ENCODE measurements around the gene MED13L.
"Not testable (repeated sequence)": the region's sequence is repeated elsewhere in the genome, so short reads cannot be mapped to it uniquely, and the experiment has no call there.

The MED13L gene

DNA sequence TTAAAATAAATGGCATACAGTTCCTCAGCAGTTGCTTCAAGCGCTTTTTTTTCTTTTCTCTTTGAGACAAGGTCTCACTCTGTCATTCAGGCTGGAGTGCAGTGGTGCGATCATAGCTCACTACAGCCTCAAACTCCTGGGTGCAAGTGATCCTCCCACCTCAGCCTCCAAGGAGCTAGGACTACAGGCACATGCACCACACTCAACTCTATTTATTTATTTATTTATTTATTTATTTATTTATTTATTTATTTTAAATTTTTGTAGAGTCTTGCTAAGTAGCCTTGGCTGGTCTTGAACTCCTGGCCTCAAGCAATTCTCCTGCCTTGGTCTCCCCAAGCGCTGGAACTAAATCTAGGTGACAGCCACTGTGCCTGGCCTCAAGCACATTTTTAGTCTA, 132.0 kb downstream of the MED13L start:
- no peak for DNase-seq

DNA sequence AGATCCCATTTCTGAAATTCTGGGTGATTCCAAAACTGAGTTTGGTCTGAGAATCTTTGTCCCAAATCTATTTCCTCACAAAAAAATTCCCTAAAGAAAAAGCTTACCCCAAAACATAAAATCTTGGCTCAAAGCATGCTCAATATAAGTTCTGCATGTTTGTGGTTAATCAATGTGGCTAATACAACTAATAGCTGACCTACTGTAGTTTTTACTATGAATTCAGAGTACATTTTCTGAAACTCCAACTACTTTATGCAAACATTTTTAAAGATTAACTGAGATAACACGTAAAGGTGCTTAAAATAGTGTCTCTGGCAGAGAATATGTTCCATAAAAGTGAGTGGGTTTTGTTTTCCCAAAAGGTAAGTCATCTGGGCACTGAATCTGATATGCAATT, 133.1 kb downstream of the MED13L start:
- DNase-seq: no peak

DNA sequence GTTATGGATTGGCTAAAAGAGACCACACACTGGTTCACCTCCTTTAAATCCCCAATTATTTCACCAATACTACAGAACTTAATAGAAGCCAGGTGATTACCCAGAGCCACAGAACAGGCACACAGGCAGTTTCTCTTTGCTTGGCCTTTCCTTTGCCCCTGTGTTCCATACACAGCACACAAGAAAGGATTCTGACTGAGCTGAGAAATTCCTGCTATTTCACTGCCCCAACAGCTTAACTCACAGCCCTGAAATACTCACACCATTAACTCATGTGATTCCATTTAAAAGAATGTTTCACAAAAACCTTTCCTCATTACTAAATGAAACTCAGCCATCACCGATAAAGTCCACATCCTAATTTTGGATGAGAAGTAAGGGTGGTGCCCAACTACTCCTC, 133.6 kb downstream of the MED13L start:
- no peak for DNase-seq

DNA sequence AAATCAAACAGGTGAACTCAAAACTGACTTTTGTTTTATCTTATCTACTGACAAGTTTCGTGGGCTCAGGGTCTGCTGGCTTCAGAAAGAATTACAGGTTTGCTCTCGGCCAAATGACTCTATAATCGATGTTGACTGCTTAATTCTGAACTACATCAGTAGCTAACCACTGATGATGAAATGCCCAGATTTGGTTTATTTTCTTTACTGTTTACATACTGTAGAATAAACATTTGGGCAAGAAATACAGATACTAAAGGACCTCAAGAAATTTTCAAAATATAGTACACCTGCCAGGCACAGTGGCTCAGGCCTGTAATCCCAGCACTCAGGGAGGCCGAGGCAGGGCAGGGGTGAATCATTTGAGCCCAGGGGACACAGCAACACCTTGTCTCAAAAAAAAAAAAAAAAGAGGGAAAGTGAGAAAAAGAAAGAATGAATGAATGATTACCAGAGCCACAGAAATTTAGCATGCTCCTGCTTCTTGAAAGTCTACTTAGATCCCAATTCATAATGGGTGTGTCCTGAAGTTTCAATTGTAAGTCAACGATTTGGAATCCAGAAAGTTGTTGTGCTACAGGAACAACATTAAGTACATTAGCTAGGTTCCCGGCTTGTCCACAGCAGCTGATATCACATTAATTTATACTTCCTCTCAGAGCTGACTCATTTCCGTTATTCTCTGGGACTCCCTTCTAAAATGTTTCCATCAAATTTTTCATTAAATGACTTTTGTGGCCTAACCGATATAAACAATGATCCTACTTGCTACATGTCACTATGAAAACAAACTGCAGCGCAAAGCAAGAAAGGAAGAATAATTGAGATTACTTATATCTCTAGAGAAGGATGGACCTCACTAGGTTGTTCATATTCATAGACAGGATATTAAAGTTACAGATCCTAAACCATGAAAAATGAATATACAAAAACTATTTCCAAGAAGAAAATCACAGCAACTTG, 134.3 kb downstream of the MED13L start:
- DNase-seq: no peak

DNA sequence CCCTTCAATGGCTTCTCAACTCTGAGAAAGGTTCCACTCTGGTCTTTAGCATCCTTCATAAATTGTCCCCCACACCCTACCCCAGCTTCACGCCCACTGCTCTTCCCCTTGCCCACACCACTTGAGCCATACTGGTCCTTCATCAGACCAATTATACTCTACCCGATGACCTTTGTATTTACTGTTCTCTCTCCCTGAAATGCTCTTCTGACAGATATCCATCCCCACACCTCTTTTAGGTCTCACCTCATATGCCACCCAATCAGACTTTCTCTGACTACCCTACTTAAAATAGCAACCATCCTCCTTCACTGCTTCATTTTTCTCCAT, 135.7 kb downstream of the MED13L start:
- no peak for DNase-seq

DNA sequence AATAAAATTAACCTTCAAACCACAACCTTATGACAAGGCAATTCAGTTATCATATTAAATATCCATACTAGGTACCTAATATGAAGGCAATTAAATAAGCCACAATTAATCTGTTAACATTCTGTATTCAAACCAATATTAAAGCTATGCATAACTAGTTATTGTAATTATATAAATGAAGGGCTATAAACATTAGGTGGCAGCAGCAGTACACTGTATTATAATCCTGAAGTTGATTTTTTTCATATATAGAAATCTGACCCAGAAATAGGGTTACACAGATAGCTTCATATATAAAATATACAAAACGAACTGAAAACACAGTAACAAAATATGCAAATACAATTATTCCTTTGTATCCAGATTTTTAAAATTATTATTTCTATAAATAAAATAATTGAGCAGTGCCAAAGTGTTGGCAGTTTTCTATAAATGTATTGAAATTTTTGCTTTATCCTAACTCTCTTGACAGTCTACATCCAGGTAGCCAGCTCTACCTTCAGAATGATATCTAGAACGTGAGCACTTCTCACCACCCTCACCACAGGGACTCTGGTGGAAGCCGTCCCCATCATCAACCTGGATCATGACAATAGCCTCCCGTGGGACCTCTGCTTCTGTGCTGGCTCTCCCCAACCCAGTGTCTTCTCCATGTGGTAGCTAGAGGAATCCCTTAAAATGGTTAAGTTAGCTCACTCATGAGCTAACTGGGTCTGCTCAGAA, 136.2 kb downstream of the MED13L start:
- no peak for DNase-seq

DNA sequence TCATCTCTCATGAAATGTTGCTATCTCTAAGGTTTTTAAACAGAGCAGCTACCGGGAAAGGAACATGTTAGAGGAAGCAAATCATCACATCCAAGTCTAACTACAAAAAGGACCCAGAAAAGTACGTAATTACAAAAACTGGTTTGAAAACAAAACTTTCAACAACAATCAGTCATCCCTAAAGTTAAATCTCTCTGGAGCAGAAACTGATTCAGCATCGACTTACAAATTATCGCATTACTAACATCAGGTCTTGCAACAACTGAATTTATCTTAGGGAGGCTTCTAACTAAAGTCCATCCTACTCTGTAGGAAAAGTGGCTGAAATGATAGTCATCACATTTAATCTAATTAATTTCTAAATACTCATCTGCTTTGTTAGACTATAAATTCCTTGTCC, 137.0 kb downstream of the MED13L start:
- DNase-seq: no peak

DNA sequence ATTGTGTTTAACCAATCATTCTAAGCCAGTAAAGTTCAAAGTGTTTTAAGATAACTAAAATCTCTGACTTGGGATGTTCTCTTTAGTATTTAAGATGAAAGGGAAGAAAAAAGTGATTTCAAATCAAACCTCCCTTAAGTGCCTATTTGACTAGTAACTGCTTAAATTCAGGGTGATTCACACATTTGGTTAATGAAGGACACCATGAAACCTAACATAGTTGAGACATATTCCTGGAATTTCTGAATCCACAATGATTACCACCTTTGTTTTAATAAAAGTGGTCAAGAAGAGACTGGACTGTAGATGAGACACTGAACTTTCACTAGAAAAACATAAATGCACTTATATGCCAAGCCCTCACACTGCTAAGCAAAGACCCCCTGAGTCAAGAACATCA, 138.7 kb downstream of the MED13L start:
- DNase-seq: no peak

DNA sequence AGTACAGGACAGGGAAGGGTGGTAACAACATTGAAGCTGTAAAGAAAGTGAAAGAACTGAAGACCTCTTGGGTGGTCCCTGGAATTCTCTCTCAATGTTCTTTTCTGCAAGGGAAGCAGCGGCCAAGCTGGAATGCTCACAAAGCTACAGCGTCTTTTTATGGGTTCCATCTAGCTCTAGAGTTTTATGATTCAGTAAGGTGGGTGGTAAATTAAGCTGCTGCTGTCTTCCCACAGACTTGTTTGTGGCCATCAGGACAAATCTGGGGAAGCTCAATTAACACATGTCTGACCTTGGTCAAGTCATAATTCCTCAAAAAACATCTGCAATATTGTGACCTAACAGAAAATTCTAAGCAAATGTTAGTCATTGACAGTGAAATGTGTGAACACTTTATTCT, 139.1 kb downstream of the MED13L start:
- DNase-seq: no peak

DNA sequence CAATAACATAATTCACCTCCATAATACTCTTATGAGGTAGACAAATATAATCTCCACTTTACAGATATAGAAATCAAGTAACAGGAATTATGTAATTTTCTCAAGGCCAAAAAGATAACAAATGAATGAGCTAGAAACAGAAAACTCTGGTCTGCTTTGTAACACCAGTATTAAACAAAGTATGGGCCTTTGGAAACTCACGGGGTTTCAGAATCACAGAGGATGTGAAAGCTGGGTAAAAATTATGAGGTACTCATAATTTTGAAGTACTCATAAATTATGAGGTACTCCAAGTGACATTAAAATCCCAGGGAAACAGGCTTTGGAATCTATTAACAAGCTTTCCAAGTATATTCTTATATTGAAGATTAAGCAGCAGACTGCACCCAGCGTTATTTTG, 140.2 kb downstream of the MED13L start:
- no peak for DNase-seq

DNA sequence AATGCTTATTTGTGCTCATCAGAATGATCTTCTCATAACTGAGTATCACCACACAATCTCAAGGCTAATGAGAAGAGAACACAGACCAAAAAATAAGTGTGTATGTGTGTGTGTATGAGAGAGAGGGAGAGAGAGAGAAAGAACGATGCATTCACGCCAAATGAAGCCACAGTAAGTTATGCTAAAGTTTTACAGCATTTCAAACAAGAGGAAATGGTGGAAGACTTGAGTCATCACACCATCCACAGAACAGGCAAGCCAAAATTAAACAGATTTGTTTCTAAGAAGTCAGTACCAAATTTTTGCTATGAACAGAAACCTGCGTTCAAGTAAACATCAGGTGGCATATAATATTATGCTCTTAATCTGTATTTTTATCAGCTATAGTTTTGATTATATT, 141.2 kb downstream of the MED13L start:
- no peak for DNase-seq

DNA sequence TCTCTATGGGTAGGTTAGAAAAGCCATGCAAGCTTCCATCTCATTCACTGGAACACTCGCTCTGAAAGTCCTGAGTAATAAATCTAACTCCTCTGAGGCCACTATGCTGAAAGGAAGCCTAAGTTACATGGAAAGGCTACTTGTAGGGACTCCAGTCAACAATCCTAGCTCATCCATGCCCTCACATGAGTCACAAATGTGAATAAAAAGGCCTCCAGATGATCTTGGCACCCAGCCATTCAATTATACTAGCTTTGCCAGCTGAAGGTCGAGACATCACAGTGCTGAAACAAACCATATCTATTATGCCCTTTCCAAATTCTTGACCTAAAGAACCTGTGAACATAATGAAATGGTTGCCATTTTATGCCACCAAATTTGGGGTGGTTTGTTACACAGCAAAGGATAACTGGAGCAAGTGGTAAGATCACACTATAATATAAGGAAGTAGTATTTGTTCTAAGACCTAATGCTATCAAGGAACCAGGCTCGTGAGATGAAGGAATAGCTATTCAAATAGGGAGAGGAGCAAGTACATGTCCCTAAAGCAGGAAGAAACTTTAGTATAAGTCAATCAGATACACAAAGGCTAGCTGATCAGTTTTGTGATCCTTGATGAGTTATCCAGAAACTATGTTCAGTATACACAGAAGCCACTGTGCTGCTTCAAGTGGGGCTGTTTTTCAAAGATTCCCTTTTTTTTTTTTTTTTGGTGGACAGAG, 142.1 kb downstream of the MED13L start:
- DNase-seq: no peak

DNA sequence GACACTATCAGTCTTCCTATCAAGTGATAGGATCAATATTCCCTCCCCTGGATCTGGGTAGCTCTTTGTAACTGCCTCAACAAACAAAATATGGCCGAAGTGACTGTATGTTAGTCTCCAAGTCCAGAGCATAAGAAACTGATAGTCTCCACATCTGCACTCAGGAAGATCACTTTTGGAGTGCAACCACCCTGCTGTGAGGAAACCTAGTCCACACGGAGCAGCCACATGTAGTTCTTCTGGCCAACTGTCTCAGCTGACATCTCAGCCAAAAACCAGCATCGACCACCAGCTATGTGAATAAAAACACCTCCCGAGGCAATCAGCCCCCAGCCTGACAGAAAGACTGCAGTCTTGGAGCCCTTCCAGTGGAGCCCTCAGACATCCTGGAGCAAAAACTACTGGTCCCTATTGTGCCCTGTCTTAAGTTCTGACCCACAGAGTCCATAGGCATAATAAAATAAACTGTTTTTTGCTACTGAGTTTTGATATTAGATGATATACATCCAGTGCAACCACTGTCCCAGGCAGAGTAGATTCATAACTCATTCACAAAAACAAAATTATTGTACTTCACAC, 143.8 kb downstream of the MED13L start:
- no peak for DNase-seq

DNA sequence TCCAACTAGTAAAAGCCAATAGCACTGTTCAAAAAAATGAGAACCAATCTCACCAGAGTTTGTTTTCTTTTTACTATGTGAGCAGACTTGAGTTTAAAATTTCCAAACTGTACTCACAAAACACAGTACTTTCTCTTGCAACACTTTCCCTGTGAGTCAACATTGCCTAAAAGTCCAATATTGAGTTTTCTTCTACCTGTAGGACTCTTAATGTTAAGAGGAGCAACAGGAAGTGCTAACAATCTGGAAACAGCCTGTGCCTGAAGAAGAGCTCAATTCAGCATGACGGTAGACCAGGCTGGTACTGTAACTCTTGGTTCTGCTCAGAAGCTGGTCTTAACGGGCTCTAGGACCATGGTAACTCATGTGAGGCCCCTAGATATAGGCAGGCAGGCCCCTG, 144.3 kb downstream of the MED13L start:
- DNase-seq: no peak

DNA sequence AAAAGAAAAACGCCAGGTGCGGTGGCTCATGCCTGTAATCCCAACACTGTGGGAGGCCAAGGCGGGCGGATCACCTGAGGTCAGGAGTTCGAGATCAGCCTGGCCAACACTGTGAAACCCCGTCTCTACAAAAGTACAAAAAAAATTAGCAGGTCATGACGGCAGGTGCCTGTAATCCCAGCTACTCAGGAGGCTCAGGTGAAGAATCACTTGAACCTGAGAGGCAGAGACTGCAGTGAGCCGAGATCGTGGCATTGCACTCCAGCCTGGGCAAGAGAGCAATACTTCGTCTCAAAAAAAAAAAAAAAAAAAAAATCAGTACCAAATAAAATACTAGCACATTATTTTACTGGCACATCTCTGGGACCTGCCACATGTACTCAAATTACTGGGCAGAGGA, 145.5 kb downstream of the MED13L start:
- not testable (repeated sequence) for DNase-seq

DNA sequence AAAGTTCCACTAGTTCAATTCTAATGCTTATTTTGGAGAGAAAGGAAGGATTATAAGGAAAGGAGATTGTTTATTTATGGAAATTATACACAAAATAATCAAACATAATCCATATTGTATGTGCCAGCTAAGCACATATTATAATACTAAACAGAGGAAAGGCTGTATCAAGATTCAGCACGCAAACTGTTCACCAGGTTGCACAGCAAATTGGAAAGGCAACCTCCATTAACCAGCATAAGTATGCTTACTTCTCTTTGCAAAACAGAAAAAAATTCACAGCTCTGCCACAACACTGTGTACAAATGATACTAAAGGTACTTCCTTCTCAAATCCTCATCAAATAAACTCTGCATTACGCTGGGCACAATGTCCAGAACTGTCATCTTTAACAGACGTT, 146.3 kb downstream of the MED13L start:
- DNase-seq: no peak

DNA sequence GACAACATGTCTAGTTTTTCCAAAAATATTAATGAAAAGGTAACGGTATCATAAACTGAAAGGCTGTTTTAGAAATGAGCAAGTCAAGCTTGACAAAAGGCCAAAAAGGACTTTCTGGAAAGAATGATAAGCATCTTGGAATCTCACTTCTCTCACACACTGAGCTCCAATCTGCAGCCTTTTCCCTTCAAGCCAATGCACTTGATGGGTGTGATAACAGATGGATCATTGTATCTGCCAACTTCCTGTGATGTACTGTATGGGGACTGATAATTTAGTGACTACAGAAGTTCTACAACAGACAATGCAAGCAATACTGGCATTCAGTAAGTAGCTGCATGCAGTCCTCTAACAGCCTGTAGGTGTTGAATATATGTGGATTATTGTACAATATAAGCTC, 147.1 kb downstream of the MED13L start:
- DNase-seq: no peak

DNA sequence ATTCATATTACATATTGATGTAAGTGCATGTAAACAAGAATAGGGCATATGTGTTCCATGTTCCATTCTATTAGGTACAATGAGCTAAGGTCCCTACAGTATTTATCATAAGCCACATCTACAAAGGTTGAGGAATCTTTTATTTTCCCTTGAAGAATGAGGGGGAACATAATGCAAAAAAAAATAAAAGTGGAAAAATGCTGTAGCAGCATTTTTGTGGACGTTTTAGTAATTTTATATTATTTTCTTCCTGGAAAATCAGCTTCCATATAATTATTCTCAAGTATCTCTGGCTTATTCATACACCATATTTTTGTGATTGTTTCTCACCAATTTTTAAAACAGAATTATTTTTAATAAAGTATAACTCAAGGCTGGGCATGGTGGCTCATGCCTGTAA, 148.7 kb downstream of the MED13L start:
- no peak for DNase-seq

DNA sequence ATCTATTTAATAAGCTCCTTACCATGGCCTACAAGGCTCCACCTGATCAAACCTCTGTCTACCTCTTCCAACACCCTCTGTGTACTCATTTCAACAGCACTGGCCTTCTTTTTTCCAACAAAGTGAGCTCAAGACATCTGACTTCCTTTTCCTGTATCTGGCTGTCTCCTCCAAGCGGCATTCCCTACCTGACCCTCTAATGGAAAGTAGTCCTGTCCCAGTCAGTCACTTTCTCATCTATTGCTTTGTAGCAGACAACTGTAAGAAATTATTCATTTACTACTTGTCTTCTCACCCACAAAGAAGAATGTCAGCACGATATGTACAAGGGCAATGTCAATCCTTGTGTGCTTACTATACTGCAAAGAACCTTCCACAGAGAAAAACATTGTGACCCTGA, 149.6 kb downstream of the MED13L start:
- DNase-seq: no peak

DNA sequence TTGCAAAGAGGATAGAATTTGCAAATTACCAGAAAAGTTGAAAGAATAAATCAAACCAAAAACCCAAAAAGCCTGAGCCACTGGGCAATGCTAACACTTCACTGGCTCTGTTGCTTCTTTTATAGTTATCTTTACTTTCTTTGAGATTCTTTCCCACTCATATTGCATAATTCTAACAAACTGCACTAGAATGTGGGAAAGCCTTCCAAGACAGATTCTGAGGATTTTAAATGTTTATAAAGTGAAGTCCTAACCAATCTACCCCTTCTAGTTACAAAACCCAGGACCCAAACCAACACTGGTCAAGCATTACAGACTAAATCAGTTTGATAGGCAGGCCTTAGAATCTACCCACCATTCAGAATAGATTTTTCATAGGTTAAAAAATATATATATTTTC, 150.9 kb downstream of the MED13L start:
- DNase-seq: no peak

DNA sequence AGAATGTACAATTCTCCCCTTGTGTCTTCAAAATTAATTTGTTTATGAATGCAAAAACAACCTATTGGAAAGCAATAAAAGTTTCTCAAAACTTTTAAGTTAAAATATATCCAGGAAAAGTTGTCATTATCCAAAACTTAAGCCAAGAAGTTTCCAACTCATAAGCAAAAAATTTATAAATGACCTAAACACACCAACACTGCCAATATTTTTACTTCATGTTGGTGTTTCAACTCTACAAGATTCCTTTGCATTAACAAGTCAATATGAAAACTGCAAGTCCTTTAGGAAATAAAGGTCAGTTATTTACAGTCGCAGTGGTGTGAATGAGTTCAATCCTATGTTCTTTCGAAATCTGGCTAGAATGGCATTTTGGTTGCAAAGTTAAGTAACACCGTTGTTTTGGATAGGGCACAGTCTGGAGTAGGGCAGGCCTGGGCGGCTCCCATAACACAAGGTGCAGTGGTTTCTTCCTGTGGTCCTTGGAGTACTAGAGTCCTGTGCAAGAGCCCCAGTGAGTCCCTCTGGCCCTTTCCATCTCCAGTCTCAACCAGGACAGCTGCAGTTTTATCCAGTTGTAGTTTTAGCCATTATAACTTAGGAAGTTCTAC, 151.4 kb downstream of the MED13L start:
- no peak for DNase-seq

DNA sequence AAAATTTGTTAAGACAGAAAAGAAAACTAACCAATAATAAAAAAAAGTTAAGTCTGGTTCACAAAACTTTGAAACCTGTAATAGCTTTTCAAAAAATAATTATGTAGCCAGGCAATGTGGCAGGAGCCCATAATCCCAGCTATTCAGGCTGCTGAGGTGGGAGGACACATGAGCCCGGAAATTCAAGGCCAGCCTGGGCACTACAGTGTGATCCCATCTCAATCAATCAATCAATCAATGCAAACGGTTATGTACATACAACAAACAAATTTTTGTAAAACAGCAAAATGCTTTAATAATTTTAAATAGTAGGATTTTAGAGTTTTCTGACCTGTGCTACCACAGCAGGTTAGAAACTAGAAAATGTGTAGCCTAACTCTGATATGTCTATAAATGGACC, 152.4 kb downstream of the MED13L start:
- no peak for DNase-seq
